Stimulated activated CD4-positive, alpha-beta T cell treated with anti-CD3 and anti-CD28 coated beads, Interleukin-2, amount 100 ng/mL, for 24 hours (primary cell): ENCODE results near the gene NOL11.
"Not testable (repeated sequence)": the region's sequence is repeated elsewhere in the genome, so short reads cannot be mapped to it uniquely, and the experiment has no call there.

Experiments
- DNase-seq, 2 donors: peaks; one replicate each; pipeline ENCODE4 v3.0.0-alpha.2; 2020

NOL11 gene

DNA sequence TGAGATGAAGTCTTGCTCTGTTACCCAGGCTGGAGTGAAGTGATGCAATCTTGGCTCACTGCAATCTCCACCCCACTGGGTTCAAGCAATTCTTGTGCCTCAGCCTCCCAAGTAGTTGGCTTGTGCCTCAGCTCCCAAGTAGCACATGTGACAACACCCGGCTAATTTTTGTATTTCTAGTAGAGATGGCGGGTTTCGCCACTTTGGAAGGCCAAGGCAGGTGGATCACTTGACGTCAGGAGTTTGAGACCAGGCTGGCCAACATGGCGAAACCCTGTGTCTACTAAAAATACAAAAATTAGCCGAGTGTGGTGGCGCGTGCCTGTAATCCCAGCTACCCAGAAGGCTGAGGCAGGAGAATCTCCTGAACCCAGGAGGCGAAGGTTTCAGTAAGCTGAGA, 39.0 kb downstream of the NOL11 start:
- DNase-seq, result not testable (repeated sequence)

DNA sequence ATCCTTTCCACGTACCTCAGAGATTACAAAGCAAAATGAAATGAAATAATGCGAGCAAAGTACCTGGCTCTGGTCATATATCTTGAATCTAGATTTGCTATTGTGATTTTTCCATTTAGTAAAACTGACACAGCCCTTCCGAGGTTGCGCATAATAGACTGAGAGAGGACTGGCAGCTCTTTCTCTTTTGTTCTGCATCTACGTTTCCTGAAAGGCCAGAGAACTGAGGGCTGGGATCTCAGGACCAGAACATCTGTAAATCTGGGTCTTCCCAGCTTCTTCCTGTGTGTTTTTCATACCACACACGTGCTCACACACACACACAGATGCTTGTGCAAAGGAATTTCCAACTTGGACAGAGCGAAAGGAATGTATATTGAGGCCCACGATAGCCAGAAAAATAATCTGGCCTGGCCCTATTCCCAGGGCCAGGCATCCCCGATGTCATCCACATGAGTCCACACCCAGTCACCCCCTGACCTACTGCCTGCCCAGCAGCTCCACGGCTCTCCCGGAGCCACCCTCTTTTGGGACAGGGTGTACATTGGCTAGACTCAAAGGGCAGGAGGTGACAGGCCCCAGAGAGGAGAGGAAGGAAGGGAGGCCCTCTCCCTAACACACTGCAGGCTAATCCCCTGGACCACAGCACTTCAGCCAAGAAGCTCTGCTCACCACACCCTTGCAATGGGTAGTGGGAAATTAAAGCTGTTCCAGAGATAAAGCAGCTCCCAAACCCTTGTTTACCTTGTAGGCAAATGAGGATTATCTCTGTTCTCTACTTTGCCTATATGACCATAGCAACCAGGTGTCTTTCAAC, 41.8 kb downstream of the NOL11 start:
- DNase-seq, result no peak

DNA sequence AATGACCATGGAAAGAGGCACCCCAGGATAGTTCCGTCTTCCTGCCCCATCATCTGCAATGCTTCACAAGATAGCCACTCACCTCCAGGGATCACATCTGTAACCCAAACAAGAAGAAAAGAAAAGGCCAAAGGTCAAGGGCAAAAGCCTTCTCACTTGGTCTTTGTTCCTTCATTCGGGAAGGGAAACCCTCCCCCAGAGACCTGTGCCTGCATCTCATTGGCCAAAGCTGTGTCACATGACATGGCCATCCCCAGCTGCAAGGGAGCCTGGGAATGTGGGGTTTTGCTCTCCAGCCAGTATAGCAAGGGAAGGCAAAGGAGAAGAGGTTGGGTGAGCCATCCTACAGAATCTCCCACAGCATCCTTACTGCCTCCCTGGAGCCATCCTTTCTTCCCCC, 47.9 kb downstream of the NOL11 start:
- no peak for DNase-seq

DNA sequence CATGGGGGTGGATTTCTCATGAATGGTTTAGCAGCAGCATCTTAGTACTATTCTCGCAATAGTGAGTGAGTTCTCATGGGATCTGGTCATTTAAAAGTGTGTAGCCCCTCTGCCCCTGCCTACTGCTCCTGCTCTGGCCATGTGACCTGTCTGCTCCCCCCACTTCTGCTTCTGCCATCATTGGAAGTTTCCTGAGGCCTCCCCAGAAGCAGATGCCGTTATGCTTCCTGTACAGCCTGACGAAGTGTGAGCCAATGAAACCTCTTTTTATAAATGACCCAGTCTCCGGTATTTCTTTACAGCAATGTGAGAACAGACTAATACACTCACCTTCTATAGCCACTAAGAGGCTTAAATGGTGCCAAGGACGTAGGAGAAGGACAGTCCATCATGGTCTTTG, 51.5 kb downstream of the NOL11 start:
- no peak for DNase-seq

DNA sequence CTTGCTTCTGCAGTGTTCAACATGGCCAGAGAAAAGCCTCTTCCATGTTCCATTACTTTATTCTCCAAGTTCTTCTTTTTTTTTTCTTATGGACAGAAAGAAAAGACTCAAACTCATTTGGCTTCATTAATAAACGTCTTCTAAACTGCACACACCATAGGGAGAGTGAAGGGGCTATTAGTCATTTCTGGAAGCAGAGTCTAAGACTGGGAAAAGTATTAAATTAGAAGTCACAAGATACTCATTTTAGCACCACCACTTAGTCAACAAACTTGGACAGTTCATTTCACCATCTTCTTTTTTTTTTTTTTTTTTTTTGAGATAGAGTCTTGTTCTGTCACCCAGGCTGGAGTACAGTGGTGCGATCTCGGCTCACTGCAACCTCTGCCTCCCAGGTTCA, 52.8 kb downstream of the NOL11 start:
- no peak for DNase-seq

DNA sequence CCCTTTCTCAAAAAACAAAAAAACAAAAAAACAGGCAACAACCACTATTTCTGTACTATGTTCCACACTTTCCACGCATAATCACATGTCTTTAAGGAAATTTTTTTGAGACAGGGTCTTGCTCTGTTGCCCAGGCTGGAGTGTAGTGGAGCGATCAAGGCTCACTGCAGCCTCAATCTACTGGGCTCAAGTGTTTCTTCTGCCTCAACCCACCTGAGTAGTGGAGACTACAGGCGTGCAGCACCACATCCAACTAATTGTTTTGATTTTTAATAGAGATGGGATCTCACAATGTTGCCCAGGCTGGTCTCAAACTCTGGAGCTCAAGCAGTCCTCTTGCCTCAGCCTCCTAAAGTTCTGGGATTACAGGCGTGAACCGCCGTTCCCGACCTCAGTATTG, 54.9 kb downstream of the NOL11 start:
- DNase-seq, result no peak

DNA sequence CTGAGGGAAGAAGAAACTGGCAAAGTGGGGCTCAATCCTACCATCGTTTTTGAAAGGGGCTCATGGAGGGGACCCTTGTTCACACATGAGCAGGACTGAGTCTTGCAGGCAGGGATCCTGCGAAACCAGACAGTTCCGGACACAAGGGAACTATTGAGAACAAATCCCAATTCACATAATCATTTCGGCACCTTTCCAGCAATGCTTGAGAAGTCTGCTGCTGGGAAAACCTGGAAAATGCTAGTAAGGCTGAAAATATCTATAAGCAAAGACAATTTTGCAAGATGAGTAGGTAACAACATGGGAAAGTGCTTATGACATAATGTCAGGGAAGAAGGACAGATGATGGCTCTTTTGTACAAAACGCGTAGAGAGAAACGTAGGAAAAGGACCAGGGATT, 55.5 kb downstream of the NOL11 start:
- DNase-seq, result no peak

DNA sequence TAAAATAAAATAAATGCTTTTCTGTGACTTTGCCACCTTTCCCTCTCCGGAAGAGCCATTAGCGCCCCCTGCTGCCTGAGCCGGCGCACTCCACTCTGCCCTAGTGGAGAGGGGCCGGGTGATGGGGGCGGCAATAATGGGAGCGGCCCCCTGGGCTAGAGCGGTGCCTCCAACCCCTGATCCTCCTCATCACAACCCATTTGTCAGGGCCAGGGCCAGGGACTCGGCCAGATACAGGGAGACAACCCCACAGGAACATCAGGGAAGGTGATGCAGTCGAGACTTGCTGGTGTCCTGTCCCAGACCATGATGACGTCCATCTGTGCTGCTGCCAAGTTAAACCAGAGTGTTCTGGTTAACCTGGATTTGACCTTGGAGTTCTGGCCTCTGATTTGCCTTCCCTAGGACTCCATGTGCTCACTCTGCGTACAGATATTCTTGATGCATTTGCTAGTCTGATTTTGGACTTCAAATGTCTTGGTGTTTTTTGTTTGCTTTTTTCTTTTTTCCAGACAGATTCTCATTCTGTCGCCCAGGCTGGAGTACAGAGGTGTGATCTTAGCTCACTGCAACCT, 61.4 kb downstream of the NOL11 start:
- peak; percentile 26 to 41 for DNase-seq

DNA sequence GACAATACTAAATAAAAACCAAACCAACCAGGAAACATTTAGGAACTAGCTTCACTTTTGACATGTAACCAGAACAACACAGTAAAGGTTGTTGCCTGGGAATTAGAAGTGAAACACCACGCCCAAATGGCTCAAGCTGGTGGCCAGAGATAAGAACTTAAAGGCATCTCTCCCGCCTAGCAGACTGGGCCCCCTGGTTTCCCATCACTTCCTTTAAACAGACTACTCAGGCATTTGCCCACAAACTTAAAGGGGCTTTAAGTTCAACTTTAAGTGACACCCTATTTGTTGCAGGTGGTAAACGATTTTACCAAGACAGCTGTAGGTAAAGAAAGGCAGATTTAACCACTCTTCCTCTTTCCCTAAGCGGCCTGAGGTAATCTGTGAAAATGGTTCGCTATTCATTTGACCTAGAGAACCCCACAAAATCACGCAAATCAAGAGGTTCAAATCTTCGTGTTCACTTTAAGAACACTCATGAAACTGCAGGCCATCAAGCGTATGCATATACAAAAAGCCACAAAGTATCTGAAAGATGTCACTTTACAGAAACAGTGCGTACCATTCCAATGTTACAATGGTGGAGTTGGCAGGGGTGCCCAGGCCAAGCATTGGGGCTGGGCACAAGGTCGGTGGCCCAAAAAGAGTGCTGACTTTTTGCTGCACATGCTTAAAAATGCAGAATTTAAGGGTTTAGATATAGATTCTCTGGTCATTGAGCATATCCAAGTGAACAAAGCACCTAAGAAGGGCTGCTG, 66.8 kb downstream of the NOL11 start:
- DNase-seq, result no peak

DNA sequence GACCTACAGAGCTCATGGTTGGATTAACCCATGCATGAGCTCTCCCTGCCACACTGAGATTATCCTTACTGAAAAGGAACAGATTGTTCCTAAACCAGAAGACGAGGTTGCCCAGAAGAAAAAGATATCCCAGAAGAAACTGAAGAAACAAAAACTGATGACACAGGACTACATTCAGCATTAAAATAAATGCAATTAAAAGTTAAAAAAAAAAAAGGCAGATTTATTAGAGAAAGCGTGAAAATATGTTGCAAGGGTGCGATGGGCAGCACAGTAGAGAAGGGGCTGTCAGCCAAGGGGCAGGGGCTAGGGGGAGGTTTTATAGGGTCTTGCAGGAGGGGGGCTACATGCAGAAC, 67.4 kb downstream of the NOL11 start:
- DNase-seq, result no peak

DNA sequence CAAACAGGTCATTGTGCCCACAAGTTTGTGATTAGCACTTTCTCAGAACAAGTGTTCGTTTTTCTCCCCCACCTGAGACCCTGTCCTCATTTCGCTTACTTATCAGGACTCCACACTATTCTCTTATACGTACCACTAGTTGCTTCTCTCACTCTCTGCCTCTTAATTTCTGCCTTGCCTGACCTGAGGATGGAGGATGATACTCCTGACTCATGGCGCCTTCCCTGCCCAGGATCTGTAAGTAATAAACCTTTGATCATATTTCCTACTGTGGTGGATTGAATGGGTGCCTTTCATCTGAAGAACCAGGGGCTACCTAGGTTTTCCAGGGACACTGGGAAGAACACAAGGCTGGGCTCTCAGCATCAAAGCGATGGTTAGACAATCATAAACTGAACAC, 67.8 kb downstream of the NOL11 start:
- no peak for DNase-seq
